Tibial artery (tissue), 4 donors: Measurements from ENCODE around the gene TAS1R3.

Experiments
- DNase-seq, 2 donors: peaks; one replicate each; pipeline ENCODE4 v3.0.0-alpha.2; 2019
- H3K27ac ChIP-seq, 2 donors: fragments of 200-600 bp; sonication (generic) in 1 of 2; 1 replicate in 1 of 2; 2 replicates in 1 of 2; pipeline ENCODE4 v1.5.1; 2018 to 2019; ENCODE audit warnings: mild to moderate bottlenecking in 1 of 2
- H3K27me3 ChIP-seq, 2 donors: fragments of 200-600 bp; sonication (generic) in 1 of 2; one replicate each; pipeline versions ENCODE4 v1.5.1 to v1.6.0; 2016 to 2019
- H3K36me3 ChIP-seq, 3 donors: fragments of 200-600 bp; sonication (generic) in 2 of 3; one replicate each; pipeline ENCODE4 v1.5.1; 2016 to 2019; ENCODE audit warnings: mild to moderate bottlenecking in 2 of 3
- H3K4me1 ChIP-seq, 4 donors: fragments of 200-600 bp; sonication (generic) in 2 of 4; 1 replicate in 3 of 4; 2 replicates in 1 of 4; pipeline ENCODE4 v1.5.1; 2016 to 2019
- H3K4me3 ChIP-seq, 2 donors: fragments of 200-600 bp; sonication (generic) in 1 of 2; 1 replicate in 1 of 2; 2 replicates in 1 of 2; pipeline ENCODE4 v1.5.1; 2018 to 2019; ENCODE audit warnings: mild to moderate bottlenecking in 2 of 2
- H3K9me3 ChIP-seq, 3 donors: fragments of 200-600 bp; sonication (generic) in 1 of 3; one replicate each; pipeline ENCODE4 v1.5.1; 2016 to 2019
- CTCF ChIP-seq, 2 experiments: fragments of 200-600 bp in 1 of 2; fragments of 450-650 bp in 1 of 2; IDR thresholded peaks; one replicate each; pipeline ENCODE4 v1.5.1; 2017 to 2019; ENCODE audit warnings: antibody characterized with exemption in 2 of 2, mild to moderate bottlenecking in 1 of 2, moderate library complexity in 1 of 2
- intact Hi-C: fragments of 100-400 bp; cut with DNase I; formaldehyde crosslinking; loops from one replicate; pipeline ENCODE4 v1.15.0; 2023; ENCODE audit warnings: low total_unique reads

The TAS1R3 gene

GRCh38 chr1:1294250-1294890 lies 36.7 kb upstream of the TAS1R3 start:
- DNase-seq = no peak
- Histone ChIP-seq H3K27me3 (peaks cover 0 to 16% of the 10 kb centered on the region in 2 donors), H3K36me3 (peaks cover 3 to 56% (median 28%) of the 10 kb centered on the region in 3 donors), H3K4me1 (peaks cover 0 to 25% (median 7%) of the 10 kb centered on the region in 4 donors), H3K9me3 (no peaks in the 10 kb centered on the region), H3K27ac (no peak overlapping the region), H3K4me3 (no peak overlapping the region)
- intact Hi-C loops = loop anchor here (5.0 kb wide), 1 partner anchor 172 kb away; no protein-coding TSS in a partner anchor
- TF ChIP-seq CTCF (IDR thresholded peaks at IDR 0.05) = no peak

- peaks cover 3 to 66% (median 28%) of the 10 kb centered on the region in 3 donors for H3K36me3 ChIP-seq
- intact Hi-C loops = no loop called here
- H3K4me1 ChIP-seq = peaks cover 0 to 21% (median 7%) of the 10 kb centered on the region in 4 donors
- no peak for TF ChIP-seq CTCF (IDR thresholded peaks at IDR 0.05)
- H3K9me3 ChIP-seq = no peaks in the 10 kb centered on the region
- no peak for DNase-seq
- peaks cover 0 to 13% of the 10 kb centered on the region in 2 donors for H3K27me3 ChIP-seq
- H3K27ac ChIP-seq = no peak overlapping the region
- no peak overlapping the region for H3K4me3 ChIP-seq
Observed at GRCh38 chr1:1295154-1295923, 35.7 kb upstream of the TAS1R3 start.

- peaks cover 0 to 11% (median 1%) of the 10 kb centered on the region in 4 donors for H3K4me1 ChIP-seq
- intact Hi-C loops = no loop called here
- no peak overlapping the region for H3K27ac ChIP-seq
Observed at GRCh38 chr1:1296070-1297061, 34.7 kb upstream of the TAS1R3 start.

GRCh38 chr1:1297802-1298424 lies 33.2 kb upstream of the TAS1R3 start:
- Histone ChIP-seq H3K36me3 (peaks cover 3 to 68% (median 28%) of the 10 kb centered on the region in 3 donors), H3K4me1 (no peaks in the 10 kb centered on the region), H3K27ac (no peak overlapping the region), H3K9me3 (no peaks in the 10 kb centered on the region), H3K4me3 (no peak overlapping the region), H3K27me3 (no peaks in the 10 kb centered on the region)
- no peak for TF ChIP-seq CTCF (IDR thresholded peaks at IDR 0.05)
- intact Hi-C loops = no loop called here
- DNase-seq = no peak

More at GRCh38 chr1:1296070-1297061, 34.7 kb upstream of the TAS1R3 start:
- no peak for TF ChIP-seq CTCF (IDR thresholded peaks at IDR 0.05)
- Histone ChIP-seq H3K4me3 (no peak overlapping the region), H3K36me3 (peaks cover 3 to 68% (median 28%) of the 10 kb centered on the region in 3 donors), H3K9me3 (no peaks in the 10 kb centered on the region), H3K27me3 (peaks cover 0 to 3% of the 10 kb centered on the region in 2 donors)
- no peak for DNase-seq
